Epithelial cell of proximal tubule (primary cell): ENCODE results near the gene TSTD2. TPM values are rescaled to one million over a fixed set of nuclear protein-coding genes. Genes with fewer than 3 reads are reported as not detected.

Experiments used
- DNase-seq: peaks from one replicate; pipeline ENCODE4 v3.0.0-alpha.2; 2011; ENCODE audit warnings: low read depth
- H3K4me3 ChIP-seq: 2 replicates; pipeline ENCODE4 v1.5.1; 2011; ENCODE audit warnings: low read depth, mild to moderate bottlenecking, low read length
- total RNA-seq: library from RNA; depleted of rRNA; stranded (reverse); fragments of >200 nt; gene quantifications from 2 replicates; pipeline ENCODE4 v1.2.3, GENCODE V29; 2015
- TF ChIP-seq, protein P1 (sequence below): conservative IDR thresholded peaks from 2 replicates; pipeline ENCODE4 v1.5.1; 2012; ENCODE audit warnings: low read depth, mild to moderate bottlenecking, low read length

TSTD2 gene
- total RNA-seq, 1 donor from 2014 or later = 21.9 TPM

DNA sequence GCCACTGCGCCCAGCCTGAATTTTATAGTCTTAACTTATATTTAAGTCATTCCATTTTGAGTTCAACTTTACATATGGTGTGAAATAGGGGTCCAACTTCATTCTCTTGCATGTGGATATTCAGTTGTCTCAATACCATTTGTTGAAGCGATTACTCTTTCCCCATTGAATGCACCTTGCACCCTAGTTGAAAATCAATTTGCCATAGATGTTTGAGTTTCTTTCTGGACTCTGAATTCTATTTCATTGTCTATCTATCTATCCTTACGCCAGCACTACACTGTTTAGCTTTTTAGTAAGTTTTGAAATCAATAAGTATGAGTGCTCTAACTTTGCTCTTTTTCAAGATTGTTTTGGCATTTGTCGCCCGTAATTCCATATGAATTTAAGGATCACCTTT, 81.9 kb downstream of the TSTD2 start:
- DNase-seq = no peak
- TF ChIP-seq, protein P1, sequence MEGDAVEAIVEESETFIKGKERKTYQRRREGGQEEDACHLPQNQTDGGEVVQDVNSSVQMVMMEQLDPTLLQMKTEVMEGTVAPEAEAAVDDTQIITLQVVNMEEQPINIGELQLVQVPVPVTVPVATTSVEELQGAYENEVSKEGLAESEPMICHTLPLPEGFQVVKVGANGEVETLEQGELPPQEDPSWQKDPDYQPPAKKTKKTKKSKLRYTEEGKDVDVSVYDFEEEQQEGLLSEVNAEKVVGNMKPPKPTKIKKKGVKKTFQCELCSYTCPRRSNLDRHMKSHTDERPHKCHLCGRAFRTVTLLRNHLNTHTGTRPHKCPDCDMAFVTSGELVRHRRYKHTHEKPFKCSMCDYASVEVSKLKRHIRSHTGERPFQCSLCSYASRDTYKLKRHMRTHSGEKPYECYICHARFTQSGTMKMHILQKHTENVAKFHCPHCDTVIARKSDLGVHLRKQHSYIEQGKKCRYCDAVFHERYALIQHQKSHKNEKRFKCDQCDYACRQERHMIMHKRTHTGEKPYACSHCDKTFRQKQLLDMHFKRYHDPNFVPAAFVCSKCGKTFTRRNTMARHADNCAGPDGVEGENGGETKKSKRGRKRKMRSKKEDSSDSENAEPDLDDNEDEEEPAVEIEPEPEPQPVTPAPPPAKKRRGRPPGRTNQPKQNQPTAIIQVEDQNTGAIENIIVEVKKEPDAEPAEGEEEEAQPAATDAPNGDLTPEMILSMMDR = no peak
- H3K4me3 ChIP-seq = no peak overlapping the region

GRCh38 chr9:97550386-97550785, 82.8 kb downstream of the TSTD2 start:
- no peak for DNase-seq
- H3K4me3 ChIP-seq = no peak overlapping the region
- TF ChIP-seq, protein P1 = no peak

Other genes starting within 250 kb of the TSTD2 start
- 6.0 and 9.4 TPM in 2 replicates for gene TDRD7, start 221.3 kb downstream of the TSTD2 start, total RNA-seq
- 0.14 and 0.98 TPM in 2 replicates for gene TMOD1, start 131.7 kb downstream of the TSTD2 start, total RNA-seq
- gene NCBP1, start 453 bp upstream of the TSTD2 start, total RNA-seq = 26.7 and 34.1 TPM in 2 replicates
- 4.7 and 7.6 TPM in 2 replicates for gene XPA, start 64.0 kb upstream of the TSTD2 start, total RNA-seq
- gene FOXE1, start 219.9 kb upstream of the TSTD2 start, total RNA-seq = 0.35 and 1.1 TPM in 2 replicates